PC-9 (cell line): ENCODE data around the gene ATG2B. TPM values are rescaled to one million over a fixed set of nuclear protein-coding genes. Genes with fewer than 3 reads are reported as not detected.
A peak's percentile ranks its signal among the peaks of the same experiment; 100 is the strongest.

ENCODE experiments used
- BruUV-seq: library from RNA; stranded (reverse); fragments of 400-500 nt; replicated peaks from 2 replicates; lab custom pipeline; 2021; lab: Mats Ljungman, UMichigan
- CTCF ChIA-PET: fragments of 300-600 bp; sonication (Branson Sonifier 250); formaldehyde crosslinking; loops from one replicate; lab custom pipeline; 2022; ENCODE audit warnings: antibody characterized with exemption; lab: Charles Lee
- POLR2A ChIA-PET: fragments of 300-600 bp; sonication (Branson Sonifier 250); formaldehyde crosslinking; loops from one replicate; lab custom pipeline; 2022; ENCODE audit warnings: antibody characterized with exemption; ENCODE audit not compliant: unreplicated experiment; lab: Charles Lee
- DNase-seq, 2 experiments: peaks; one replicate each; pipeline versions ENCODE4 v3.0.0 to v3.0.0-alpha.2; 2015 to 2022; ENCODE audit warnings: mixed read lengths in 1 of 2
- H2AFZ ChIP-seq: fragments of 200-600 bp; sonication (generic); 2 replicates; pipeline ENCODE4 v1.8.1; 2017; ENCODE audit warnings: antibody characterized with exemption
- H3F3A ChIP-seq: fragments of 200-600 bp; sonication (generic); 2 replicates; pipeline ENCODE4 v1.8.1; 2017; ENCODE audit warnings: antibody characterized with exemption, mild to moderate bottlenecking, low read depth; ENCODE audit not compliant: insufficient read depth
- H3K27ac ChIP-seq: fragments of 200-600 bp; sonication (generic); 2 replicates; pipeline ENCODE4 v1.6.1; 2016; ENCODE audit warnings: mixed run types
- H3K27me3 ChIP-seq: fragments of 200-600 bp; sonication (generic); 2 replicates; pipeline ENCODE4 v1.6.1; 2016; ENCODE audit warnings: low read depth, mixed run types; ENCODE audit not compliant: insufficient read depth
- H3K36me3 ChIP-seq: fragments of 200-600 bp; sonication (generic); 2 replicates; pipeline ENCODE4 v1.6.1; 2016; ENCODE audit warnings: low read depth, mixed run types
- H3K4me1 ChIP-seq: fragments of 200-600 bp; sonication (generic); replicated peaks from 2 replicates; pipeline ENCODE4 v1.6.1; 2016; ENCODE audit warnings: mixed run types; ENCODE audit not compliant: insufficient read depth
- H3K4me2 ChIP-seq: fragments of 200-600 bp; sonication (generic); 2 replicates; pipeline ENCODE4 v1.6.1; 2017; ENCODE audit warnings: mixed run types
- H3K4me3 ChIP-seq: fragments of 200-600 bp; sonication (generic); 2 replicates; pipeline ENCODE4 v1.6.1; 2016; ENCODE audit warnings: mixed run types
- H3K79me2 ChIP-seq: fragments of 200-600 bp; sonication (generic); 2 replicates; pipeline ENCODE4 v1.6.1; 2017; ENCODE audit warnings: low read depth, mixed run types
- H3K9me2 ChIP-seq: fragments of 200-600 bp; sonication (generic); 2 replicates; pipeline ENCODE4 v1.8.1; 2017; ENCODE audit warnings: mild to moderate bottlenecking; ENCODE audit not compliant: insufficient read depth
- H3K9me3 ChIP-seq: fragments of 200-600 bp; sonication (generic); 2 replicates; pipeline ENCODE4 v1.8.1; 2016; ENCODE audit warnings: low read depth; ENCODE audit not compliant: insufficient read depth
- H4K20me1 ChIP-seq: fragments of 200-600 bp; sonication (generic); 2 replicates; pipeline ENCODE4 v1.8.1; 2017; ENCODE audit not compliant: insufficient read depth
- EZH2 ChIP-seq: fragments of 200-600 bp; sonication (generic); IDR thresholded peaks from 2 replicates; pipeline ENCODE4 v1.8.0; 2017; ENCODE audit warnings: antibody characterized with exemption, low read depth
- intact Hi-C: fragments of 100-400 bp; cut with micrococcal nuclease; formaldehyde crosslinking; loops from one replicate; pipeline ENCODE4 v1.10.0; 2022; ENCODE audit not compliant: unreplicated experiment
- total RNA-seq: library from RNA; stranded (reverse); gene quantifications from 2 replicates; pipeline ENCODE4 v1.2.3, GENCODE V29; 2021
- TF ChIP-seq, protein P1 (sequence below): fragments of 200-600 bp; sonication (generic); conservative IDR thresholded peaks from 2 replicates; pipeline ENCODE4 v1.6.1; 2017; ENCODE audit warnings: mixed run types, antibody characterized with exemption, mild to moderate bottlenecking, moderate library complexity

ATG2B gene
- total RNA-seq, 1 experiment from 2014 or later, result 6.6 TPM

GRCh38 chr14:96398432-96398831 is 35.3 kb upstream of the ATG2B start:
- CTCF ChIA-PET, result no interaction called here
- Histone ChIP-seq H3F3A (no peaks in the 10 kb centered on the region), H3K27ac (no peak overlapping the region), H2AFZ (no peak overlapping the region), H3K9me2 (no peaks in the 10 kb centered on the region), H3K79me2 (no peaks in the 10 kb centered on the region), H3K9me3 (no peaks in the 10 kb centered on the region), H3K4me3 (no peak overlapping the region), H3K4me2 (no peak overlapping the region), H4K20me1 (no peaks in the 10 kb centered on the region), H3K4me1 (no peaks in the 10 kb centered on the region), H3K36me3 (no peaks in the 10 kb centered on the region), H3K27me3 (no peaks in the 10 kb centered on the region)
- POLR2A ChIA-PET, result no interaction called here
- no TSS peak for BruUV-seq
- TF ChIP-seq, protein P1, sequence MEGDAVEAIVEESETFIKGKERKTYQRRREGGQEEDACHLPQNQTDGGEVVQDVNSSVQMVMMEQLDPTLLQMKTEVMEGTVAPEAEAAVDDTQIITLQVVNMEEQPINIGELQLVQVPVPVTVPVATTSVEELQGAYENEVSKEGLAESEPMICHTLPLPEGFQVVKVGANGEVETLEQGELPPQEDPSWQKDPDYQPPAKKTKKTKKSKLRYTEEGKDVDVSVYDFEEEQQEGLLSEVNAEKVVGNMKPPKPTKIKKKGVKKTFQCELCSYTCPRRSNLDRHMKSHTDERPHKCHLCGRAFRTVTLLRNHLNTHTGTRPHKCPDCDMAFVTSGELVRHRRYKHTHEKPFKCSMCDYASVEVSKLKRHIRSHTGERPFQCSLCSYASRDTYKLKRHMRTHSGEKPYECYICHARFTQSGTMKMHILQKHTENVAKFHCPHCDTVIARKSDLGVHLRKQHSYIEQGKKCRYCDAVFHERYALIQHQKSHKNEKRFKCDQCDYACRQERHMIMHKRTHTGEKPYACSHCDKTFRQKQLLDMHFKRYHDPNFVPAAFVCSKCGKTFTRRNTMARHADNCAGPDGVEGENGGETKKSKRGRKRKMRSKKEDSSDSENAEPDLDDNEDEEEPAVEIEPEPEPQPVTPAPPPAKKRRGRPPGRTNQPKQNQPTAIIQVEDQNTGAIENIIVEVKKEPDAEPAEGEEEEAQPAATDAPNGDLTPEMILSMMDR, result no peak
- TF ChIP-seq EZH2, result no peak
- no peak for DNase-seq
- intact Hi-C loops, result no loop called here

GRCh38 chr14:96394047-96394815 is 31.1 kb upstream of the ATG2B start:
- Histone ChIP-seq H2AFZ (no peak overlapping the region), H3K4me1 (no peaks in the 10 kb centered on the region), H3K27me3 (no peaks in the 10 kb centered on the region), H3K36me3 (no peaks in the 10 kb centered on the region), H3K27ac (no peak overlapping the region), H3K9me2 (no peaks in the 10 kb centered on the region), H3K9me3 (no peaks in the 10 kb centered on the region), H3K4me3 (no peak overlapping the region), H3K4me2 (no peak overlapping the region), H4K20me1 (no peaks in the 10 kb centered on the region), H3K79me2 (no peaks in the 10 kb centered on the region), H3F3A (no peaks in the 10 kb centered on the region)
- BruUV-seq, result no TSS peak
- ChIA-PET CTCF (no interaction called here), POLR2A (no interaction called here)
- DNase-seq, result no peak
- TF ChIP-seq, protein P1, result no peak
- no peak for TF ChIP-seq EZH2
- intact Hi-C loops, result no loop called here

- Histone ChIP-seq H3K9me2 (no peaks in the 10 kb centered on the region), H3K36me3 (no peaks in the 10 kb centered on the region), H3K4me1 (no peaks in the 10 kb centered on the region), H3K27ac (no peak overlapping the region), H3K4me2 (peak overlapping the region; percentile 94), H3K9me3 (no peaks in the 10 kb centered on the region), H3K4me3 (peak overlapping the region; percentile 78; the same call in 1 of the 2 replicates), H4K20me1 (no peaks in the 10 kb centered on the region), H3K27me3 (no peaks in the 10 kb centered on the region), H3F3A (no peaks in the 10 kb centered on the region), H3K79me2 (no peaks in the 10 kb centered on the region), H2AFZ (peak overlapping the region; percentile 99)
- intact Hi-C loops, result no loop called here
- ChIA-PET CTCF (no interaction called here), POLR2A (no interaction called here)
- BruUV-seq, result no TSS peak
- DNase-seq, result no peak
- TF ChIP-seq EZH2, result no peak
- TF ChIP-seq, protein P1, result no peak
Observed at GRCh38 chr14:96393071-96393691, 30.0 kb upstream of the ATG2B start.
